HepG2 (cell line): ENCODE data around the gene CAPZB. TPM values are rescaled to one million over a fixed set of nuclear protein-coding genes. Genes with fewer than 3 reads are reported as not detected.

ENCODE experiments used
- AGO2 ChIP-seq: fragments of 200-400 bp; formaldehyde crosslinking; optimal IDR thresholded peaks from 2 replicates; pipeline ENCODE3; 2017; ENCODE audit warnings: mild to moderate bottlenecking, low read depth, low read length, moderate library complexity
- ATF2 ChIP-seq: sonication (generic); formaldehyde crosslinking; IDR thresholded peaks from 2 replicates; pipeline ENCODE4 v1.4.0; 2020; ENCODE audit warnings: missing genetic modification reagents
- CTCF ChIP-seq: sonication (generic); formaldehyde crosslinking; IDR thresholded peaks from 2 replicates; pipeline ENCODE4 v1.5.0; 2020; ENCODE audit warnings: mild to moderate bottlenecking, missing genetic modification reagents, moderate library complexity
- GABPA ChIP-seq, 2 experiments: IDR thresholded peaks; 2 replicates each; pipeline ENCODE4 v1.6.1; 2011 to 2016; ENCODE audit warnings: low read depth in 2 of 2, low read length in 1 of 2, missing biosample characterization in 1 of 2, missing genetic modification characterization in 1 of 2
- GTF3A ChIP-seq: sonication (generic); formaldehyde crosslinking; conservative IDR thresholded peaks from 2 replicates; pipeline ENCODE4 v1.4.0; 2020; ENCODE audit warnings: mild to moderate bottlenecking, missing genetic modification reagents
- GZF1 ChIP-seq: sonication (generic); formaldehyde crosslinking; IDR thresholded peaks from 2 replicates; pipeline ENCODE4 v1.5.1; 2020; ENCODE audit warnings: mild to moderate bottlenecking, missing genetic modification reagents
- MAFG ChIP-seq: sonication (generic); formaldehyde crosslinking; IDR thresholded peaks from 2 replicates; pipeline ENCODE4 v1.5.1; 2020; ENCODE audit warnings: mild to moderate bottlenecking, missing genetic modification reagents
- MBD4 ChIP-seq: IDR thresholded peaks from 2 replicates; pipeline ENCODE4 v1.6.1; 2012; ENCODE audit warnings: low read length, inconsistent platforms, borderline replicate concordance
- MEIS1 ChIP-seq: sonication (generic); formaldehyde crosslinking; IDR thresholded peaks from 2 replicates; pipeline ENCODE4 v1.9.0; 2021; ENCODE audit warnings: mild to moderate bottlenecking, missing genetic modification reagents, moderate library complexity, borderline replicate concordance
- MTERF4 ChIP-seq: sonication (generic); formaldehyde crosslinking; IDR thresholded peaks from 2 replicates; pipeline ENCODE4 v1.8.0; 2023; ENCODE audit warnings: mild to moderate bottlenecking, missing genetic modification reagents
- MXI1 ChIP-seq: IDR thresholded peaks from 3 replicates; pipeline ENCODE4 v1.6.1; 2012; ENCODE audit warnings: low read depth, low read length, inconsistent platforms, borderline replicate concordance
- PATZ1 ChIP-seq: sonication (generic); formaldehyde crosslinking; IDR thresholded peaks from 2 replicates; pipeline ENCODE4 v1.4.0; 2020; ENCODE audit warnings: missing genetic modification reagents
- SAP130 ChIP-seq: IDR thresholded peaks from 2 replicates; pipeline ENCODE4 v1.6.1; 2016; ENCODE audit warnings: low read depth
- SKI ChIP-seq: fragments of 450-650 bp; IDR thresholded peaks from one replicate; pipeline ENCODE4 v1.6.1; 2018; ENCODE audit warnings: mild to moderate bottlenecking; ENCODE audit not compliant: partially characterized antibody
- ZNF101 ChIP-seq: sonication (generic); formaldehyde crosslinking; IDR thresholded peaks from 2 replicates; pipeline ENCODE4 v1.4.0; 2020; ENCODE audit warnings: mild to moderate bottlenecking, low read depth, missing genetic modification reagents, borderline replicate concordance
- ZNF343 ChIP-seq: sonication (generic); formaldehyde crosslinking; IDR thresholded peaks from 2 replicates; pipeline ENCODE4 v1.4.0; 2020; ENCODE audit warnings: mild to moderate bottlenecking, missing genetic modification reagents
- ZNF432 ChIP-seq: sonication (generic); formaldehyde crosslinking; IDR thresholded peaks from 2 replicates; pipeline ENCODE4 v1.5.0; 2020; ENCODE audit warnings: missing genetic modification reagents, mild to moderate bottlenecking, borderline replicate concordance
- ZNF44 ChIP-seq: sonication (generic); formaldehyde crosslinking; IDR thresholded peaks from 2 replicates; pipeline ENCODE4 v1.5.1; 2020; ENCODE audit warnings: mild to moderate bottlenecking, missing genetic modification reagents
- ZNF510 ChIP-seq: sonication (generic); formaldehyde crosslinking; IDR thresholded peaks from 2 replicates; pipeline ENCODE4 v1.4.0; 2020; ENCODE audit warnings: low read depth, mild to moderate bottlenecking, missing genetic modification reagents
- ZNF513 ChIP-seq: sonication (generic); formaldehyde crosslinking; conservative IDR thresholded peaks from 2 replicates; pipeline ENCODE4 v1.5.0; 2020; ENCODE audit warnings: missing genetic modification reagents
- ZNF557 ChIP-seq: sonication (generic); formaldehyde crosslinking; IDR thresholded peaks from 2 replicates; pipeline ENCODE4 v1.4.0; 2020; ENCODE audit warnings: missing genetic modification reagents
- ZNF772 ChIP-seq: sonication (generic); formaldehyde crosslinking; IDR thresholded peaks from 2 replicates; pipeline ENCODE4 v1.5.0; 2020; ENCODE audit warnings: mild to moderate bottlenecking, missing genetic modification reagents
- polyA plus RNA-seq, 8 experiments: library from polyadenylated mRNA; depleted of rRNA in 3 of 8; stranded (reverse) in 7 of 8; unstranded in 1 of 8; fragments of >200 nt; fragmentation: Illumina TruSeq in 4 of 8; extraction: Trizol in 4 of 8; gene quantifications; 2 replicates each; pipeline versions ENCODE4 v1.2.1 to v1.2.3, GENCODE V29; 2011 to 2016; ENCODE audit warnings: low read depth in 4 of 8, missing spikeins in 1 of 8, mixed read lengths in 1 of 8; ENCODE audit not compliant: insufficient read depth in 1 of 8
- total RNA-seq, 5 experiments: library from RNA; depleted of rRNA; stranded (reverse); fragments of >200 nt; fragmentation: Illumina TruSeq; extraction: Trizol; gene quantifications; 2 replicates each; pipeline ENCODE4 v1.2.3, GENCODE V29; 2016; ENCODE audit warnings: low read depth in 1 of 5

The CAPZB gene
- total and polyA plus RNA-seq, 2 of the 13 experiments (the other 11 are each of a cell fraction or from before 2014, with no cell fraction given), result 58.9 to 76.9 TPM

- TF ChIP-seq ZNF772 (CRISPR knock-in tag) (0 out of 2 replicates have a peak, but pooled peaks have one; percentile 52), MEIS1 (CRISPR knock-in tag) (no peak), ZNF510 (CRISPR knock-in tag) (no peak), MXI1 (peak; percentile 31; the same call in 1 of the 3 replicates), SKI (peak; percentile 53), ZNF101 (CRISPR knock-in tag) (no peak), ZNF44 (no peak), GZF1 (CRISPR knock-in tag) (no peak), MAFG (no peak), ZNF513 (CRISPR knock-in tag) (no peak), ATF2 (CRISPR knock-in tag) (peak; percentile 36; the same call in 1 of the 2 replicates), SAP130 (CRISPR knock-in tag) (peak; percentile 90), MTERF4 (CRISPR knock-in tag) (peak; percentile 87), ZNF432 (CRISPR knock-in tag) (no peak), AGO2 (peak; percentile 46), PATZ1 (CRISPR knock-in tag) (peak; percentile 79), GTF3A (CRISPR knock-in tag) (no peak), MBD4 (no peak), ZNF343 (CRISPR knock-in tag) (no peak), ZNF557 (CRISPR knock-in tag) (no peak), CTCF (CRISPR knock-in tag) (no peak), GABPA (IDR thresholded peaks at IDR 0.05; ENCODE audit: low read depth, low read length) (peak; percentile 83), GABPA (CRISPR knock-in tag; IDR thresholded peaks at IDR 0.05; ENCODE audit: low read depth) (peak; percentile 83)
Observed at GRCh38 chr1:19485362-19486187, at the start of gene CAPZB (continued).
